ENCODE results near the gene CRBN.

Gene CRBN

GRCh38 chr3:3179407-3180094 lies at the start of gene CRBN:
TSS of gene CRBN (minus strand) at chr3:3179691. CDS start at chr3:3179687, 4 bp downstream.
- Mint-ChIP-seq H3K27ac (peak within 1 kb of the TSS; percentile 79), H3K27me3 (no peaks in the 10 kb centered on the region), H3K36me3 (ENCODE audit: low read depth) (peaks cover 11% of the 10 kb centered on the region), H3K4me1 (ENCODE audit: low read depth) (peaks cover 51% of the 10 kb centered on the region), H3K4me3 (peak within 1 kb of the TSS; percentile 97), H3K9me3 (no peaks in the 10 kb centered on the region)

- Mint-ChIP-seq H3K4me3 (no peak overlapping the region), H3K27me3 (no peaks in the 10 kb centered on the region), H3K27ac (no peak overlapping the region), H3K36me3 (ENCODE audit: low read depth) (no peaks in the 10 kb centered on the region), H3K4me1 (ENCODE audit: low read depth) (no peaks in the 10 kb centered on the region), H3K9me3 (peaks cover 11% of the 10 kb centered on the region)
Measured at GRCh38 chr3:3227640-3228039, 48.1 kb upstream of the CRBN start.

GRCh38 chr3:3221528-3221927 lies 42.0 kb upstream of the CRBN start:
- Mint-ChIP-seq H3K4me3 (no peak overlapping the region), H3K9me3 (peaks cover 4% of the 10 kb centered on the region), H3K27me3 (no peaks in the 10 kb centered on the region), H3K4me1 (ENCODE audit: low read depth) (no peaks in the 10 kb centered on the region), H3K27ac (no peak overlapping the region), H3K36me3 (ENCODE audit: low read depth) (no peaks in the 10 kb centered on the region)

- no peaks in the 10 kb centered on the region for H3K27me3 Mint-ChIP-seq
- H3K4me3 Mint-ChIP-seq: no peak overlapping the region
- H3K27ac Mint-ChIP-seq: no peak overlapping the region
- H3K4me1 Mint-ChIP-seq (ENCODE audit: low read depth): no peaks in the 10 kb centered on the region
- no peaks in the 10 kb centered on the region for H3K36me3 Mint-ChIP-seq (ENCODE audit: low read depth)
- no peaks in the 10 kb centered on the region for H3K9me3 Mint-ChIP-seq
Measured at GRCh38 chr3:3216401-3216800, 36.9 kb upstream of the CRBN start.

- no peaks in the 10 kb centered on the region for H3K36me3 Mint-ChIP-seq (ENCODE audit: low read depth)
- H3K27ac Mint-ChIP-seq: no peak overlapping the region
- no peaks in the 10 kb centered on the region for H3K9me3 Mint-ChIP-seq
- no peak overlapping the region for H3K4me3 Mint-ChIP-seq
- no peaks in the 10 kb centered on the region for H3K4me1 Mint-ChIP-seq (ENCODE audit: low read depth)
- H3K27me3 Mint-ChIP-seq: no peaks in the 10 kb centered on the region
Measured at GRCh38 chr3:3212781-3213440, 33.4 kb upstream of the CRBN start.

GRCh38 chr3:3209714-3210113 lies 30.2 kb upstream of the CRBN start:
- H3K27me3 Mint-ChIP-seq: no peaks in the 10 kb centered on the region
- no peaks in the 10 kb centered on the region for H3K36me3 Mint-ChIP-seq (ENCODE audit: low read depth)
- no peaks in the 10 kb centered on the region for H3K9me3 Mint-ChIP-seq
- no peak overlapping the region for H3K4me3 Mint-ChIP-seq
- H3K27ac Mint-ChIP-seq: no peak overlapping the region
- H3K4me1 Mint-ChIP-seq (ENCODE audit: low read depth): no peaks in the 10 kb centered on the region

- no peaks in the 10 kb centered on the region for H3K36me3 Mint-ChIP-seq (ENCODE audit: low read depth)
- no peaks in the 10 kb centered on the region for H3K9me3 Mint-ChIP-seq
- H3K4me1 Mint-ChIP-seq (ENCODE audit: low read depth): no peaks in the 10 kb centered on the region
- H3K4me3 Mint-ChIP-seq: no peak overlapping the region
- no peak overlapping the region for H3K27ac Mint-ChIP-seq
- no peaks in the 10 kb centered on the region for H3K27me3 Mint-ChIP-seq
Measured at GRCh38 chr3:3209057-3209456, 29.6 kb upstream of the CRBN start.

- peaks cover 17% of the 10 kb centered on the region for H3K4me1 Mint-ChIP-seq (ENCODE audit: low read depth)
- H3K4me3 Mint-ChIP-seq: no peak overlapping the region
- H3K9me3 Mint-ChIP-seq: no peaks in the 10 kb centered on the region
- no peaks in the 10 kb centered on the region for H3K27me3 Mint-ChIP-seq
- no peak overlapping the region for H3K27ac Mint-ChIP-seq
- H3K36me3 Mint-ChIP-seq (ENCODE audit: low read depth): no peaks in the 10 kb centered on the region
Measured at GRCh38 chr3:3201611-3202010, 22.1 kb upstream of the CRBN start.

GRCh38 chr3:3200632-3201212 lies 21.2 kb upstream of the CRBN start:
- Mint-ChIP-seq H3K36me3 (ENCODE audit: low read depth) (no peaks in the 10 kb centered on the region), H3K4me3 (no peak overlapping the region), H3K27ac (no peak overlapping the region), H3K9me3 (no peaks in the 10 kb centered on the region), H3K27me3 (no peaks in the 10 kb centered on the region), H3K4me1 (ENCODE audit: low read depth) (peaks cover 17% of the 10 kb centered on the region)

- no peaks in the 10 kb centered on the region for H3K27me3 Mint-ChIP-seq
- no peak overlapping the region for H3K27ac Mint-ChIP-seq
- H3K4me1 Mint-ChIP-seq (ENCODE audit: low read depth): peaks cover 21% of the 10 kb centered on the region
- H3K4me3 Mint-ChIP-seq: no peak overlapping the region
- H3K9me3 Mint-ChIP-seq: no peaks in the 10 kb centered on the region
- no peaks in the 10 kb centered on the region for H3K36me3 Mint-ChIP-seq (ENCODE audit: low read depth)
Measured at GRCh38 chr3:3199306-3199705, 19.8 kb upstream of the CRBN start.

- no peaks in the 10 kb centered on the region for H3K9me3 Mint-ChIP-seq
- no peaks in the 10 kb centered on the region for H3K27me3 Mint-ChIP-seq
- H3K4me1 Mint-ChIP-seq (ENCODE audit: low read depth): peaks cover 27% of the 10 kb centered on the region
- no peak overlapping the region for H3K4me3 Mint-ChIP-seq
- H3K36me3 Mint-ChIP-seq (ENCODE audit: low read depth): no peaks in the 10 kb centered on the region
- no peak overlapping the region for H3K27ac Mint-ChIP-seq
Measured at GRCh38 chr3:3196148-3196861, 16.8 kb upstream of the CRBN start.

GRCh38 chr3:3194861-3195260 lies 15.4 kb upstream of the CRBN start:
- Mint-ChIP-seq H3K4me3 (no peak overlapping the region), H3K27me3 (no peaks in the 10 kb centered on the region), H3K27ac (no peak overlapping the region)

GRCh38 chr3:3192286-3192675 lies 12.8 kb upstream of the CRBN start:
- H3K4me3 Mint-ChIP-seq: peak overlapping the region; percentile 53
- H3K27ac Mint-ChIP-seq: peak overlapping the region; percentile 23

More at GRCh38 chr3:3194861-3195260, 15.4 kb upstream of the CRBN start:
- Mint-ChIP-seq H3K4me1 (ENCODE audit: low read depth) (peaks cover 25% of the 10 kb centered on the region), H3K36me3 (ENCODE audit: low read depth) (no peaks in the 10 kb centered on the region), H3K9me3 (no peaks in the 10 kb centered on the region)

GRCh38 chr3:3191675-3192285 lies 12.3 kb upstream of the CRBN start:
- H3K36me3 Mint-ChIP-seq (ENCODE audit: low read depth): no peaks in the 10 kb centered on the region
- peak overlapping the region; percentile 23 for H3K27ac Mint-ChIP-seq
- H3K4me1 Mint-ChIP-seq (ENCODE audit: low read depth): peaks cover 32% of the 10 kb centered on the region
- H3K27me3 Mint-ChIP-seq: no peaks in the 10 kb centered on the region
- H3K9me3 Mint-ChIP-seq: no peaks in the 10 kb centered on the region
- peak overlapping the region; percentile 53 for H3K4me3 Mint-ChIP-seq

More at GRCh38 chr3:3192286-3192675, 12.8 kb upstream of the CRBN start:
- Mint-ChIP-seq H3K36me3 (ENCODE audit: low read depth) (no peaks in the 10 kb centered on the region), H3K9me3 (no peaks in the 10 kb centered on the region), H3K27me3 (no peaks in the 10 kb centered on the region), H3K4me1 (ENCODE audit: low read depth) (peaks cover 32% of the 10 kb centered on the region)

GRCh38 chr3:3189961-3190360 lies 10.5 kb upstream of the CRBN start:
- H3K36me3 Mint-ChIP-seq (ENCODE audit: low read depth): no peaks in the 10 kb centered on the region
- no peak overlapping the region for H3K27ac Mint-ChIP-seq
- H3K9me3 Mint-ChIP-seq: peaks cover 7% of the 10 kb centered on the region
- peaks cover 29% of the 10 kb centered on the region for H3K4me1 Mint-ChIP-seq (ENCODE audit: low read depth)
- no peaks in the 10 kb centered on the region for H3K27me3 Mint-ChIP-seq
- no peak overlapping the region for H3K4me3 Mint-ChIP-seq

Measured in stimulated activated naive CD8-positive, alpha-beta T cell treated with anti-CD3 and anti-CD28 coated beads, Interleukin-15, Interleukin-2, amounts not matched to agents 100 ng/mL and 50 ng/mL, for 24 hours (primary cell).